OCI-LY3 (cell line): ENCODE results near the gene ALKBH1.
"Not testable (repeated sequence)": the region's sequence is repeated elsewhere in the genome, so short reads cannot be mapped to it uniquely, and the experiment has no call there.

Experiments used
- H2AFZ ChIP-seq: fragments of 200-600, 300-600 bp; shearing (Covaris generic); 2 replicates; pipeline ENCODE4 v1.6.0; 2014; ENCODE audit warnings: antibody characterized with exemption, low read depth, low read length
- H3K27ac ChIP-seq: fragments of 200-600, 300-600 bp; sonication (generic); 2 replicates; pipeline ENCODE4 v1.5.1; 2014; ENCODE audit warnings: mild to moderate bottlenecking, low read length, moderate library complexity, mixed read lengths
- H3K27me3 ChIP-seq: fragments of 200-600, 300-600 bp; sonication (generic); 2 replicates; pipeline ENCODE4 v1.6.1; 2014; ENCODE audit warnings: low read depth, low read length, mixed read lengths
- H3K36me3 ChIP-seq: fragments of 200-600, 300-600 bp; sonication (generic); replicated peaks from 2 replicates; pipeline ENCODE3; 2014; ENCODE audit warnings: low read depth, low read length, mixed read lengths
- H3K4me1 ChIP-seq: fragments of 300-600, 200-600 bp; sonication (generic); 2 replicates; pipeline ENCODE4 v1.6.1; 2014; ENCODE audit warnings: low read length, mixed read lengths
- H3K4me2 ChIP-seq: fragments of 200-600, 300-600 bp; sonication (generic); 2 replicates; pipeline ENCODE4 v1.6.1; 2014; ENCODE audit warnings: low read length, mixed read lengths
- H3K4me3 ChIP-seq: fragments of 300-600, 200-600 bp; sonication (generic); 2 replicates; pipeline ENCODE4 v1.5.1; 2014; ENCODE audit warnings: antibody characterized with exemption, mild to moderate bottlenecking, low read length, moderate library complexity
- H3K79me2 ChIP-seq: fragments of 300-600, 200-600 bp; shearing (Covaris generic); 2 replicates; pipeline ENCODE4 v1.6.1; 2014; ENCODE audit warnings: mild to moderate bottlenecking, low read length, mixed read lengths
- H3K9ac ChIP-seq: fragments of 300-600, 200-600 bp; shearing (Covaris generic); 2 replicates; pipeline ENCODE4 v1.6.0; 2014; ENCODE audit warnings: mild to moderate bottlenecking, low read length, moderate library complexity
- H3K9me3 ChIP-seq: fragments of 200-600, 300-600 bp; shearing (Covaris generic); 2 replicates; pipeline ENCODE4 v1.6.1; 2014; ENCODE audit warnings: low read length, mixed read lengths; ENCODE audit not compliant: insufficient read depth
- H4K20me1 ChIP-seq: fragments of 200-600, 300-600 bp; sonication (generic); 2 replicates; pipeline ENCODE4 v1.6.1; 2016; ENCODE audit warnings: low read length, mixed read lengths; ENCODE audit not compliant: insufficient read depth
- CTCF ChIP-seq: fragments of 200-600, 300-600 bp; sonication (generic); IDR thresholded peaks from 2 replicates; pipeline ENCODE4 v1.5.1; 2014; ENCODE audit warnings: antibody characterized with exemption, low read length, low read depth
- EZH2phosphoT487 ChIP-seq: fragments of 200-600 bp; shearing (Covaris generic); IDR thresholded peaks from 2 replicates; pipeline ENCODE4 v1.6.1; 2018; ENCODE audit warnings: antibody characterized with exemption, mixed run types, low read depth

Gene ALKBH1

GRCh38 chr14:77641534-77642341 lies 66.1 kb downstream of the ALKBH1 start:
- Histone ChIP-seq H3K9ac (peak overlapping the region; percentile 53), H3K9me3 (no peaks in the 10 kb centered on the region), H3K79me2 (no peaks in the 10 kb centered on the region), H3K27me3 (no peaks in the 10 kb centered on the region), H2AFZ (peak overlapping the region; percentile 82), H3K4me2 (peak overlapping the region; percentile 82), H3K4me1 (peaks cover 11% of the 10 kb centered on the region), H3K27ac (no peak overlapping the region), H3K4me3 (peak overlapping the region; percentile 73), H3K36me3 (no peaks in the 10 kb centered on the region), H4K20me1 (no peaks in the 10 kb centered on the region)
- TF ChIP-seq EZH2phosphoT487 (no peak), CTCF (no peak)

- H3K27ac ChIP-seq, result no peak overlapping the region
- H3K79me2 ChIP-seq, result no peaks in the 10 kb centered on the region
- peak overlapping the region; percentile 73 for H3K4me3 ChIP-seq
- H3K36me3 ChIP-seq, result no peaks in the 10 kb centered on the region
- TF ChIP-seq CTCF (no peak), EZH2phosphoT487 (no peak)
- H3K9me3 ChIP-seq, result no peaks in the 10 kb centered on the region
- no peaks in the 10 kb centered on the region for H3K27me3 ChIP-seq
- peak overlapping the region; percentile 82 for H3K4me2 ChIP-seq
- peaks cover 11% of the 10 kb centered on the region for H3K4me1 ChIP-seq
- H3K9ac ChIP-seq, result peak overlapping the region; percentile 53
- peak overlapping the region; percentile 82 for H2AFZ ChIP-seq
- H4K20me1 ChIP-seq, result no peaks in the 10 kb centered on the region
Observed at GRCh38 chr14:77640756-77641533, 66.9 kb downstream of the ALKBH1 start.

GRCh38 chr14:77638771-77639171 lies 69.1 kb downstream of the ALKBH1 start:
- Histone ChIP-seq H3K79me2 (no peaks in the 10 kb centered on the region), H3K27me3 (no peaks in the 10 kb centered on the region), H3K27ac (no peak overlapping the region), H4K20me1 (no peaks in the 10 kb centered on the region), H3K36me3 (no peaks in the 10 kb centered on the region), H3K4me3 (no peak overlapping the region), H2AFZ (no peak overlapping the region), H3K9ac (no peak overlapping the region), H3K4me1 (peaks cover 11% of the 10 kb centered on the region), H3K4me2 (no peak overlapping the region), H3K9me3 (0 out of 2 replicates have a peak, but pooled peaks cover 3% of the 10 kb centered on the region)
- TF ChIP-seq EZH2phosphoT487 (no peak), CTCF (no peak)

- not testable (repeated sequence) for H3K4me2 ChIP-seq, H3K79me2 ChIP-seq, H3K9ac ChIP-seq, H3K4me1 ChIP-seq, H2AFZ ChIP-seq, H3K4me3 ChIP-seq, H3K27ac ChIP-seq, H3K9me3 ChIP-seq, H4K20me1 ChIP-seq, H3K36me3 ChIP-seq, H3K27me3 ChIP-seq
Observed at GRCh38 chr14:77635869-77636268, 72.0 kb downstream of the ALKBH1 start.

- H3K4me2 ChIP-seq, H3K27me3 ChIP-seq, H4K20me1 ChIP-seq, H3K4me1 ChIP-seq, H3K27ac ChIP-seq, H3K79me2 ChIP-seq, H2AFZ ChIP-seq, H3K9me3 ChIP-seq, H3K36me3 ChIP-seq, H3K4me3 ChIP-seq, H3K9ac ChIP-seq: not testable (repeated sequence)
Observed at GRCh38 chr14:77635466-77635865, 72.4 kb downstream of the ALKBH1 start.
